Measurements from ENCODE around the gene HTRA1. TPM values are rescaled to one million over a fixed set of nuclear protein-coding genes. Genes with fewer than 3 reads are reported as not detected.

Gene HTRA1
- total RNA-seq, 1 experiment from 2014 or later = 32.8 TPM

GRCh38 chr10:122490268-122490667 lies 28.9 kb downstream of the HTRA1 start:
- CTCF ChIA-PET = no interaction called here
- no TSS peak for BruUV-seq (replicated peaks)
- H3K27me3 ChIP-seq (ENCODE audit: control insufficient read depth, insufficient read depth, low read length) = no peaks in the 10 kb centered on the region
- no peaks in the 10 kb centered on the region for H3K4me1 ChIP-seq (ENCODE audit: control insufficient read depth, insufficient read depth, low read length)
- no peak overlapping the region for H3K27ac ChIP-seq (ENCODE audit: low read length)
- DNase-seq (ENCODE audit: low read depth, low spot score) (no peak), ATAC-seq (no peak)
- no peak overlapping the region for H3K4me3 ChIP-seq (ENCODE audit: low read depth in 2 of 2, low read length in 2 of 2)
- in situ Hi-C loops (cut with HindIII; ENCODE audit: low pct_unique_long_range_greater_than_20kb, low sequenced_read_pairs) = no loop called here
- no peaks in the 10 kb centered on the region for H3K36me3 ChIP-seq (ENCODE audit: control insufficient read depth, insufficient read depth, low read length)
- H3K9me3 ChIP-seq (ENCODE audit: control insufficient read depth, insufficient read depth, low read depth, low read length) = no peaks in the 10 kb centered on the region
- intact Hi-C loops (cut with micrococcal nuclease; ENCODE audit: unreplicated experiment) = no loop called here
- POLR2A ChIA-PET = no interaction called here
- TF ChIP-seq POLR2AphosphoS5 (IDR thresholded peaks at IDR 0.05; ENCODE audit: low read depth, low read length) = no peak
- no peak for TF ChIP-seq REST (IDR thresholded peaks at IDR 0.05; ENCODE audit: insufficient read depth in 1 of 2, low read depth in 2 of 2, low read length in 1 of 2)
- no peak for TF ChIP-seq CTCF (IDR thresholded peaks at IDR 0.05)
- TF ChIP-seq SIN3A (IDR thresholded peaks at IDR 0.05; ENCODE audit: borderline replicate concordance, insufficient read depth, low read depth, low read length) = no peak
- TF ChIP-seq TCF7L2 (IDR thresholded peaks at IDR 0.05; ENCODE audit: low read depth, low read length) = no peak

GRCh38 chr10:122490786-122491680 lies 29.7 kb downstream of the HTRA1 start:
- ChIA-PET POLR2A (no interaction called here), CTCF (no interaction called here)
- TF ChIP-seq TCF7L2 (IDR thresholded peaks at IDR 0.05; ENCODE audit: low read depth, low read length) (no peak), SIN3A (IDR thresholded peaks at IDR 0.05; ENCODE audit: borderline replicate concordance, insufficient read depth, low read depth, low read length) (no peak), CTCF (IDR thresholded peaks at IDR 0.05) (no peak), POLR2AphosphoS5 (IDR thresholded peaks at IDR 0.05; ENCODE audit: low read depth, low read length) (no peak), REST (IDR thresholded peaks at IDR 0.05; ENCODE audit: insufficient read depth in 1 of 2, low read depth in 2 of 2, low read length in 1 of 2) (no peak)
- DNase-seq (ENCODE audit: low read depth, low spot score) (no peak), ATAC-seq (no peak)
- H3K27me3 ChIP-seq (ENCODE audit: control insufficient read depth, insufficient read depth, low read length) = no peaks in the 10 kb centered on the region
- BruUV-seq (replicated peaks) = no TSS peak
- H3K27ac ChIP-seq (ENCODE audit: low read length) = no peak overlapping the region
- H3K4me1 ChIP-seq (ENCODE audit: control insufficient read depth, insufficient read depth, low read length) = no peaks in the 10 kb centered on the region
- intact Hi-C loops (cut with micrococcal nuclease; ENCODE audit: unreplicated experiment) = no loop called here
- in situ Hi-C loops (cut with HindIII; ENCODE audit: low pct_unique_long_range_greater_than_20kb, low sequenced_read_pairs) = no loop called here
- H3K9me3 ChIP-seq (ENCODE audit: control insufficient read depth, insufficient read depth, low read depth, low read length) = no peaks in the 10 kb centered on the region
- H3K4me3 ChIP-seq (ENCODE audit: low read depth in 2 of 2, low read length in 2 of 2) = no peak overlapping the region
- H3K36me3 ChIP-seq (ENCODE audit: control insufficient read depth, insufficient read depth, low read length) = no peaks in the 10 kb centered on the region
